GM10847 (cell line): Measurements from ENCODE around the gene GALE.

ENCODE experiments used
- POLR2A ChIP-seq: IDR thresholded peaks from 2 replicates; pipeline ENCODE4 v1.6.1; 2011; ENCODE audit not compliant: insufficient read length; ENCODE audit errors: extremely low read depth

Gene GALE

GRCh38 chr1:23816361-23816760 lies 15.8 kb upstream of the GALE start:
- no peak for TF ChIP-seq POLR2A

DNA sequence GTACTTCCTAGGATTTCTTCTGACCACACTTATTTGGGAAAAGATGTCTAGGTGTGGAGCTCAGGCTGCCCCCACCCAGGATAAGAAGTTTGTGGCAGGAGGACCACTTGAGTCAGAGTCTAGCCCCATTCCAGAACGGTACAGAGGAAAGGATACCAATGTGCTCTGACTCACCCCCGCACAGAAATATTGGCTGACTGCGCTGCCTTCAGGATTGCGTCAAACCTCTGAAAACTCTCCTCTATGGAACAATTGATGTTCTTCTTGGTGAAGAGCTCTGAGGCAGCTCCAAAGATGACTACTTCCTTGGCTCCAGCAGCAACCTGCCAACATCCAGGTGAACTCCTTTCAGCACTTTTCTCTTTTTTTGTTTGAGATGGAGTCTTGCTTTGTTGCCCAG lies 13.5 kb upstream of the GALE start:
- TF ChIP-seq POLR2A, result no peak

GRCh38 chr1:23810818-23811540 lies 10.4 kb upstream of the GALE start:
- TF ChIP-seq POLR2A, result no peak

- no peak for TF ChIP-seq POLR2A
These were observed 9.2 kb upstream of the GALE start for GRCh38 chr1:23809751-23810171.

DNA sequence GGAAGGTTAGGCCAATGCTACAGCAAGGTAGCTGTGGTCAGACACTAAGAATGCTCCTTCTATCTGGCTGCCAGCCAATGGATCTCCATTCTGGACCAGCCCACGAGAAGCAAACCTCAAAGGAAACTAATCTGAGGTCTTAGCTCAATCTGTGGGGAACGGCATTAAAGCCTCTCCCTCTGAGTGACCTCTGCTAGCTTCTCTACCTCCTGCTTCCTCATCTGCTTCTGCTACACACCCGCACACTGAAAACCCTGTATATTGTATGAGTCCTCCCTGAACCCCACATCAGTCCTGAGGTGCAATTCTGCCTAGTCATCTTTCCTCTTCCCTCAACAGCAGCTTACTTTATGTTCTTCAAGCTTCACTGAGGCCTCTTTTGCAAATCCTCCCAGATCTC lies 6.9 kb upstream of the GALE start:
- no peak for TF ChIP-seq POLR2A

DNA sequence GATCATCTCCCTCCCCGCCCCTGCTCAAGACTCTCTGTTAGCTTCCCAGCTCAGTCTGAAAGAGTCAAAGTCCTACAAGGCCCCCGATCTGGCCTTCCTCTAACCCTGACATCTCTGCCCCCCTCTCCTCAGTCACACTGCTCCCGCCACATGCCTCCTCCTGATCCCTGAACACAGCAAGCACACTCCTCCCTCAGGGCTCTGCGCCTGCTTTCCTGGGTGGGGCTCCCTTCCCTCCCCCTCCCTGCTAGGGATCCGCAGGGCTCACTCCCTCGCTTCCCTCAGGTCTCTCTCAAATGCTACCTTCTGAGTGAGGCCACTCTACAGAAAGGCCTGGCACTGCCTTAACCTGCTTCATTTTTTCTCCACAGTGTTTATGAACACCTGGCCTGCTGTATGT lies 5.7 kb upstream of the GALE start:
- no peak for TF ChIP-seq POLR2A

DNA sequence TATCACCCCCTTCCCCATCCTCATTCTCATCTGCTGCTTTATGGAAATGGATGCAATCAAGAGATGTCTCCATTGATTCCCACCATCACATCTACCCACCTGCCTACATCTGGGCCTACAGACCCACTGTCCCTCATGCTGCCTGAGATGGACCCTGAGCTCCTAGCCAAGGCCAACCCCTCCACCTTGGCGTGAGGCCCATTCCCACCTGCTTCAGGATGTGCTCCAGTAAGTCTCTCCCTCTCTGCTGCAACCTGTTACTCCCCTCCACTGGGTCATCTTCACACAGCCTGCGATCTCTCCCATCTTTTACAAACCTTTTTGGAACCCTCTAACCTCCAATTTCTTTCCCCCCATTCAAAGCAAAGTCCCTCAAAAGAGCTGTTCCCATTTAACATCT lies 4.5 kb upstream of the GALE start:
- no peak for TF ChIP-seq POLR2A

- no peak for TF ChIP-seq POLR2A
These were observed 3.8 kb upstream of the GALE start for GRCh38 chr1:23804183-23804835.

DNA sequence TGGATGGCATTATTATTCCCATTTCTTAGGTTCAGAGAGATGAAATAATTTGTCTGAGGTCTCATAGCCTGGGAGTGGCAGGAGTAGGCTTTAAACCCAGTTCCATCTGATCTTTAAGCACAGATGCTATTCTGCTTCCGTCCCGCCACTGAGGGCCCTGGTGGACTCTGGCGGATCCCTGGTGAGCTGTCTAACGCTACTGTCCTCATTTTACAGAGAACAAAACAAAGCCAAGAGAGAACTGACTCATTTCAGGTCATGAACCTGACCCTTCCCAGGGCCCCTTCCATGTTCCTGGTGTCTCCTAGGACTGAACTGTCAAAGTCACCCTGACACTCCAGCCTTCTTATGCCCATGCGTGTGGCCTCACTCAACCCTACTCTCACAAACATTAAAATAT lies 3.1 kb upstream of the GALE start:
- TF ChIP-seq POLR2A, result no peak

GRCh38 chr1:23801876-23802275 lies 1.3 kb upstream of the GALE start:
- no peak for TF ChIP-seq POLR2A

- TF ChIP-seq POLR2A, result no peak
These were observed 789 bp upstream of the GALE start for GRCh38 chr1:23801338-23801748.

DNA sequence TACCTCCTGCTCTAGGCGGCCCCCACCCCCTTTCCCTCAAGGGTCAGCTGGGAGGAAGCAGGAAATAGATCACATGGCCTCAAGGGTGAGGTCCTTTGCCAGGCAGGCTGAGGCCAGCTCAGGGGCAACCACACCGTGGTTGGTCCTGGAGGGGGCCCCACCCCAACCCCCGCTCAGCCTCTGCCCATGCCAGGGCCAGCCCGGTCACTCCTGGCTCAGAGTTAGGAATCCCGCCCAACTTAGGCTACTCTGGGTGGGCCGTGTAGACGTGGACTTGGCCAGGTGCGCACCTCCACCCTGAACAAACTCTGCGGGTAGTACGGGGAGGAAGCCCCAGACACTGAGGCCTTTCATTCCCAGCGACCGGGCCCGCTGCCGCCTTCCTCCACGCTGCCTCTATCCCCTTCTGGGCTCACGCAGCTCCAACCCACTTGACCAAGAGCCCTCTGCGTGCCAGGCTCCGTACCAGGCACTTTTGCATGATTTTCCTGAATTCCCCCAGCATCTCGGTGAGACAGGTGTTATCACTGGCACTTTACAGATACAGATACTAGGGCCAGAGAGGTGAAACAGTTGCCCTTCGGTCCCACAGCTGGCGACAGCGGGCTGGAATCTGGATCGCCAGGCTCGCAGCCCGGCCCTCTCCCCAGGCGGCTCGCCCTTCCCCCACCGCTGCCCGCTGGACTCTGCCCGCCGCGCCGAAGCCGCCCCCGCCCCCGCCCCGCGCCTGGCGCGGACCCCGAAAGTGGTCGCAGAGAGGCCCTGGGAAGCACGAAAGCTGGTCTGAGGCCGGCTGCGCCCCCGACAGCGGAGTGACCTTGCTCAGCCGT lies 769 bp downstream of the GALE start:
- TF ChIP-seq POLR2A, result no peak

DNA sequence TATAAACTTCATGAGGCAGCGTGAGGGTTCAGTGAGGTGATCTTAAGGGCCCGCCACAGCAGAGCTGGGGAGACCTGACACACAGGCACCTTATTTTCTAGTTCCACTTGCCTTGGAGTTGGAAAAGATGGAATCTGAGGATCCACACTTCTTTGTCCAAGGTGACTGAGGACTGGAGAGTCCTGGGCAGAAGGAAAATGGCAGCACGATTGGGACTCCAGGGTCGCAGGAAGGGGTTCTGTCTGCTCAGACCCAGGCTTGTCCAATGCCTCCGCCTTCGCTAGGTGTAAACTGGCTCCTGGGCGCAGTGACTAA lies 1.3 kb downstream of the GALE start:
- TF ChIP-seq POLR2A, result no peak

DNA sequence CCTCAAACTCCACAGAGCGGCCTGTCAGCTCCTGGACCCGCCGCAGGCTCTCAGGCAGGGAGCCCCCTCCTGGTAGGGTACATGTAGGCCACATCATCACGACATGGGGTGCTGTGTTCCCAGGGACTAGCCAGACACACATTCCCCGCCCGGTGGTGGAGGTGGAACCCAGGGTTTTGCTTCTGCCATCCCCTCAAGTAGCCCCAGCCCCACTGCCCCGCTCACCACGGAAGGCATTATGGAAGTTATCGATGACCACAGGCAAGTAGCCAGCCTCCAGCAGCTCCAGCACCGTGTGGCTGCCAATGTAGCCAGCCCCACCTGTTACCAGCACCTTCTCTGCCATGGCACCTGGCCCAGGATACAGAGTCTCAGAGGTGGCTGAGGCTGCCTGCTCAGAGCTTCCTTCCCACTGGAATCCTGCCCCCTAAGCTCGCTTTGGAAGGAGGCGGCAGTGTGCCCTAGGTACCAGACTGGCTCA lies 1.9 kb downstream of the GALE start:
- TF ChIP-seq POLR2A, result no peak

DNA sequence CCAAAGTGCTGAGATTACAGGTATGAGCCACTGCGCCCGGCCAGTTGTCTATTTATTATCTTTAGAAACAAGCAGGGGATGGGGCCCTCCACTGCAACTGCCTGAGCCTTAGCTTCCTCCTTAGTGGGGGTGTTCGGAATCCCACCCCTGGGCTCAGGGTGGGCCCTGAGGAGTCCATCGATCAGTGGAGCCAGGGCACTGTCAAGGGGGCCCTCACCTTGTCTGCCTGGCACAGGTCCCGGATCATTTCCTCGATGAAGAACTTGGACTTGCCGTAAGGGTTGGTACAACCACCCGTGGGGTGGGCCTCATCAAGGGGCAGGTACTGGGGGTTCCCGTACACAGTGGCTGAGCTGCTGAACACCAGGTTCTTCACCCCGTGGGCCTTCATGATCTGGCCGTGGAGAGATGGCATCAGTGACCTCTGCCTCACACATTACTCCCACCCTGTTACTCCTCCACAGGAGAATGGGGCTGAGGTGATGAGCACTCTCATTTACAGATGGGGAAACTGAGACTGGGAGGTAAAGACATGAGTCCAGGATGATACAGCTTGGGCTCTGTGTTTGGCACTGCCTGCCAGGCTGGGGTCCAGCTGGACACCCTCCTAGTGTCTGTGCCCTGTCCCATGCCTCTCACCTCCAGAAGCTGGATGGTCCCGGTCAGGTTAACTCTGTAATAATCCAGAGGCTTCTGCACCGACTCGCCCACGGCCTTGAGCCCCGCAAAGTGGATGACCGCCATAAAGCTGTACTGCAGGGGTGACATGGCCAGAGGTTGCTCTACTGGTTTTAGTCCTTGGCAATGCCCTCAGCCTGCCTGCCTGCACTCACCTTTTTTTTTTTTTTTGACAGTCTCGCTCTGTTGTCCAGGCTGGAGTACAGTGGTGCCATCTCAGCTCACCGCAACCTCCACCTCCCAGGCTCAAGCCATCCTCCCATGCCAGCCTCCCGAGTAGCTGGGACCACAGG lies 2.8 kb downstream of the GALE start:
- TF ChIP-seq POLR2A, result no peak
